GM21390 (cell line): Measurements from ENCODE around the gene DCLK1.

ENCODE experiments used
- ATAC-seq: cut with Tn5 transposase; IDR thresholded peaks from one replicate; pipeline ENCODE4 v1.9.1; 2021; ENCODE audit not compliant: unreplicated experiment

Gene DCLK1

GRCh38 chr13:35909837-35910540 is 221.2 kb downstream of the DCLK1 start:
- ATAC-seq = no peak

DNA sequence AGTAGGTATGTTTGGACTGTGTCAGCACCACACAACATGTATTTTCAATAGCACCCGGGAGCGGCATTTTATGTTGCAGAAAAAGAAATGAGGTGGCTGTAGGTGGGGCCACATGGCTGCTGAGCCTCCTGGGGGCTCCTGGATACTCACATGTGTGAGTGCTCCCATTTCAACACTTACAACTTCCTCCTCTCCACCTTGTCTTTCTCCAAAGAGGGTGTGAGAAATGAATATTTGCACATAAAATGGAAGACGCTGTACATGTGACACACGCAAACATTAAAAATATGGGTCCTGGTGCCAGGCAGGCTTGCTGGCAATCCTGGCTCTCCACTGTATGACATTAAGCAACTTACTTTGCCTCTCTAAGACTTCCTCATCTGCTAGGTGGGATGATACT is 222.1 kb downstream of the DCLK1 start:
- ATAC-seq = no peak

- ATAC-seq = no peak
These were observed 223.0 kb downstream of the DCLK1 start for GRCh38 chr13:35908226-35908625.

GRCh38 chr13:35906636-35907035 is 224.5 kb downstream of the DCLK1 start:
- ATAC-seq = no peak

- no peak for ATAC-seq
These were observed 228.1 kb downstream of the DCLK1 start for GRCh38 chr13:35903075-35903474.

- ATAC-seq = no peak
These were observed 233.1 kb downstream of the DCLK1 start for GRCh38 chr13:35898041-35898440.

DNA sequence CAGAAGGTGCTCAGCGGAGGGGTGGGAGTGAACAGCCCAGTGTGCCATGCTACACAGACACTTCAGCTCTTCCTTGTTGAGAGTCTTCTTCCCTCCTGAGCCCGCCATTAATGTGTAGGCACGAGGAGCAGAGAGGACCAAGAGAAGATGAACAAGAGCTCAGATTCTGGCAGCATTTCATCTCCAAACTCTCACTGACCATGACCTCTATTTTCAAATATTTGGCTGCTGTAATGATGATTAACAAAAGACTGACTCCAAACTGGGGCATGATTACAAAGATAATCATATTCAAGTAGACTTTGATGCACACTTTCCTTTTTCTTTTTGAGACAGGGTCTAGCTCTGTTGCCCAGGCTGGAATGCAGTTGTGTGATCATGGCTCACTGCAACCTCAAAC is 236.5 kb downstream of the DCLK1 start:
- no peak for ATAC-seq

DNA sequence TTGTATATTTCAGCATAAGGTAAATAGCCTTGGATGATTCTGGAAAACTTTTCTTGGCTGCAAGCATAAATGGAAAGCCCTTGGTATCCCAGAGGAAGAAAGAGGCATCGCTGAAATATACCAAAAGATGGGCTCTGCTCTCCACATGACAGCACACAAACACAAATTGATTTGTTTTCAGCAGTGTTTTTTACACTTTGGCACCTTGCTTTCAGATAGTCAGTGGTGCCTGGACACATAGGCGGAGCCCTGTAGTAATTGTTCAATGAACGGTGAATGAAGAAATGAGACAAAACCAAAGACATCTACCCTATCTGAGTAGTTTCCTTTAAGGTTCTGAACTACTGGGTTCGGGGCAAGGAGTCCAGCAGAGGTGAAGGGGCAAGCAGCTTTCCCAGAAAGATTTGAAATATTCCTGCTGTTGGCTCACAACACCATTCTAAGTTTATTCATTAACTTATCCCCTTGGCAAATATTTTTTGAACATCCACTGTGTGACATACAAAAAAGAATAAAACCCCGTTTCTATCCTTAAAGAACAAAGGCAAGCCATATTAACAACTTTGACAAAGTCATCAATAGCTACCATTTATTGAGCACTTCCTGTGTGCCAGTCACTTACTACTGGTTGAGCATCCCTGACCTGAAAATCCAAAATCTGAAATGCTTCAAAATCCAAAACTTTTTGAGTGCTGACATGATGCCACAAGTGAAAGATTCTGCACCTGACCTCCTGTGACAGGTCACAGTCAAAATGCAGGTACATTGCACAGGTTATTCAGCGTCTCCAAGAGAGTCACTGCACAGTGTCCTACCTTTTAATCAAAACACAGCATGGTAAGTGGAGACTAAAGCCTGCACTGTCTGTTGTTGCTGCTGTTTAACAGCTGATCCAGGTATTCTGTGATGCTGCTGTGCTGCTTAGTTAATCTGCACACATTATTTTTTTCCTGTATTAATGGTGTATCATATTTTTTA is 238.1 kb downstream of the DCLK1 start:
- no peak for ATAC-seq

GRCh38 chr13:35891507-35892441 is 239.4 kb downstream of the DCLK1 start:
- no peak for ATAC-seq

DNA sequence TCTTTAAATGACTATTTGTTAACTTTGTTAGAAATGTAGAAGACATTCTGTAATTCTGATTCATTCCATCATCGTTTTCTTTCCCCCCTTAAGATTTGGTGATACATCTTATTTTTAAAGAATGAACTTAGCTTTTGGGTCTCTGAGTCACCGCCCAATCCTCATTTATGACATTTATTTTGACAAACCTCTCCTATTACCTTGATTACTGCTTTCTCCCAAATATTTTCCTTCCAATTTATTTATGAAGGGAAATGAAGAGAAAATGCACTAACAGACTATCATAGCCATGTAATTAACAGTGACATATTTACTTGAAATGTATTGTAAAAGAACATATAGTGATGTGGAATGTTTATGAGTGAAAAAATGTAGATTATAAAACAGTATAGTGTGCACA is 241.6 kb downstream of the DCLK1 start:
- ATAC-seq = no peak

- ATAC-seq = no peak
These were observed 242.2 kb downstream of the DCLK1 start for GRCh38 chr13:35888981-35889380.

DNA sequence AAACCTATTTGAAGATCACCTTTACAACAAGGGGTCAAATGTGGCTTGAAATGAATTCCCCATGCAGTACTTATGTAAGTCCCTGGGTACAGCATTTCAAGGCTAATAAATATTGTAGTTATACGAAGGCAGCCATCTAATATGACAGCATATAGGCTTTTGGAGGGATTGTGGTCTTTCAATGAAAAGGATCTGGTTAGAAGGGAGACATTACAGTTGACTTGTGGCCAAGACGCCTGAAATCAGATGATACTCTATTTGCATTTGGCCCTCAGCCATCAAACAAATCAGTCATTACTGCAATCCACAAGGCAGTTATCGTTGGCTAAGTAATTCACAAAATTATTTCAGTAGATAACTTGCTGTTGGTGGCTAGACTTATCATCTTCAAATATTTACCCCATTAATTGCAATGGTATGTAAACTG is 242.7 kb downstream of the DCLK1 start:
- no peak for ATAC-seq

- no peak for ATAC-seq
These were observed 244.0 kb downstream of the DCLK1 start for GRCh38 chr13:35887115-35887666.

GRCh38 chr13:35886332-35887114 is 244.7 kb downstream of the DCLK1 start:
- ATAC-seq = no peak

GRCh38 chr13:35884211-35884760 is 246.9 kb downstream of the DCLK1 start:
- ATAC-seq = no peak

GRCh38 chr13:35882722-35883497 is 248.3 kb downstream of the DCLK1 start:
- ATAC-seq = no peak

GRCh38 chr13:35881360-35881759 is 249.8 kb downstream of the DCLK1 start:
- no peak for ATAC-seq

GRCh38 chr13:35879111-35879510 is 252.1 kb downstream of the DCLK1 start:
- ATAC-seq = no peak

GRCh38 chr13:35876601-35877000 is 254.6 kb downstream of the DCLK1 start:
- ATAC-seq = no peak
